Measurements from ENCODE around the gene ABCC9.

The ABCC9 gene

DNA sequence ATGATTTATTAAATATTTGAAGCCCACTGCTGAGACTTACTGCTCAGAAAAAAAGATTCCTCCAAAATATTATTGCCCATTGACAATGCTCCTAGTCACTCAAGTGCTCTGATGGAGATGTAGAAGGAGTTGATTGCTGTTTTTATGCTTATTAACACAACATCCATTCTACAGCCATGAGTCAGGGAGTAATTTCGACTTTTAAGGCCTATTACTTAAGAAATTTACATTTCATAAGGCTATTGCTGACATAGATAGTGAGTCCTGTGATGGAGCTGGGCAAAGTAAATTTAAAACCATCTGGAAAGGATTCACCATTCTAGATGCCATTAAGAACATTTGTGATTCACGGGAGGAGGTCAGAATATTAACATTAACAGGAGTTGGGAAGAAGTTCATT, 171.9 kb downstream of the ABCC9 start:
- DNase-seq = no peak

DNA sequence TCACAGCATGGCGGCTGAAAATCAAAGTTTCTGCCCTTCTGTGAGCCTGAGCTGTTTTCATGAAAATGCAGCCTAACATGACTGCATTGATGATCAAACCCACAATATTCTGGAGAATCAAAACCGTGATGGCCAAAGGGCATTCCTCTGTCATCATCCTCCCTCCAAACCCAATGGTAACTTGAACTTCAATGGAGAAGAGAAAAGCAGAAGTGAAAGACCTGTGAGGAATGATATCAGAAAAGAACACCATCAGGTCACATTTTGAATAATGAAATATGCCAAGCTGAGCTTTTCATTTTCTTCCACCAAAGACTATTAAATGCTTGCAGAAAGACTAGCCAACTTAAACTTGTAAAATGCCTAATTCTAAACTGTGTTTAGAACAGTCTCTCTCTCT, 174.8 kb downstream of the ABCC9 start:
- no peak for DNase-seq

DNA sequence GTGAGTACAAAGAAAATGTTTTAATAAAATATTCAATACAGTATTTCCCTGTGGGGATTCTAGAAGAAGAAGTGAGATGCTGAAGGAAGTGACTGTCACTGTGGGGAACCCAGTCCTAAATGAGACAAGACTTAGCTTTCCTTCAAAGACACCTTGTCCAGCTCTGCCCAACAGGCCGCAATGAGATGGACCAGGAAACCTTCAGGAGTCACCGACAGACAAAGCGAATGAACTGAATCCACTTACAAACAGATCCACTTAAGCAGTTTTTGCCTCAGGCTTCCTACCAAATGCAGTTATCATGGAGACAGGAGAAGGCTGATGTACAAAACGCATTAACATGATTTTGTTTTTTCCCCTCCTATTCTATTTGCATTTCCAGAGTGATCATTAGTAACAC, 176.3 kb downstream of the ABCC9 start:
- no peak for DNase-seq

DNA sequence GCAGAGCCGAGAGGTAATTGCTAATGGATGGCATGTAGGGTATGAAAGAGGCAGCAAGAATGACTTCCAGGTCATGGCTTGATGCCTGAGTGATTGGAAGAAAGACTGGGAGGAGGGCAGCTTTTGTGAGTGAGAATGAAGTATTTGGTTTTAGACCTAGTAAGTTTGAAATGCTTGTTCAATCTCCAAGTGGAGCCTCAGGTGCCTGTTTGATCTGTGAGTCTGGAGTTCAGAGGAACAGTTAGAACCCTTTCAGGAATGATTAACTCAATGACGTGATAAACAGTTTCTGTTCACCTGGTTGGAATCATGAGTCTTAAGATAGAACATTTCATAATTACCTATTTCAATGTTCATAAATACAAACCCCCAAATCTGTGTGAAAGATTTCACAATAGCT, 177.2 kb downstream of the ABCC9 start:
- DNase-seq = no peak

DNA sequence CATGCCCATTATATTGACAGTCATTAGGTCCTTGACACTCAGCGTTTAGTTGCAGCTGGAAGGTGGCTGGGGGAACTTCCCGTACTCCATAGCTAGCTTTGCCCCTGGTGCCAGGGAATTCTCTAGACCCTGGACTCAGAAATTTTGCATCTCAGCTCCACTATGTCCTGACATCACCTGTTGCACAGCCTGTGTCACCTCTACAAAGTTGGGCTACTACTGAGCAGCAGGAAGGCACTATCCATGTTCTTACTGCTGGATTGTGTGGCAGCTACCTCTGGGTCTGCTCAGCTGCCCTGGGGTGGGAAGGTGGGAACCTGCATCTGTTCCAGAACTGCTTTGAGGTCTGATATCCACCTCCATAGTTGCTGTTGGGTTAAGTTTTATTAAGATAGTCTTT, 177.7 kb downstream of the ABCC9 start:
- no peak for DNase-seq

DNA sequence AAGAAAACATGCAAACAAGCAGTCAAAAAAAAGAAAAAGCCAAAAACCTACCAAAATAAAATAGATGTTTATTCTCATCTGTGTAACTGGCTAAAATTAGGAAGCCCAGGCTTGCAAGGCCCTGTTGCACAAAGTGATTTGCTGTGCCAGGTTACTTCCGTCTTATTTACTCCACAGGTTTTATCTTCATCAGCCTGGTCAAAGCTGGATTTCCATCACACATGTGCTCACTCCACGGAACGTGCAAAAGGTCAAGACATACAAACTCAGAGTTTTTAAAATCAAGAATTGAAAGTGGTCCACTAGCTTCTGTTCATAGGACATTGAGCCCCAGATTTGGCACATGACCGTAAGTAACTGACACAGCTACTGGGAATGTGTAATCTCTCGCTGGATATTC, 181.5 kb downstream of the ABCC9 start:
- DNase-seq = no peak

DNA sequence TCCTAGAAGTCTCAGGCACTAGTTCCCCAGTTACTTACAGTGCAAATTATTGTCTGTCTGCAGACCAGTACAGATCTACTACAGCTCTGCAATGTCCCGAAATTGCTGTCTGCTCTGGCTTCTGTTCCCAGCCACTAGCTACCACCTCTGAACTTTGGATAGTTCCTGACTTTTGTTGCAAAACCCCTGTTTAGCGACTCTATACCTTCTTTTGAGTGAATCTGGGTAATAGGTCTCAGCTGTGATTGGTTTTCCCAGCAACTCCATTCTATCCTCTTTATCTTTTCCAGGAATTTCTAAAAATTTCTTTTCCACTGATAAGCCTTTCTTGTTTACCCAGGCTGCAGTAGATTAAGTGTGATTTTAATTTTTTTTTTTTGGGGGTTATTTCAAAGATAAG, 183.5 kb downstream of the ABCC9 start:
- DNase-seq = no peak

DNA sequence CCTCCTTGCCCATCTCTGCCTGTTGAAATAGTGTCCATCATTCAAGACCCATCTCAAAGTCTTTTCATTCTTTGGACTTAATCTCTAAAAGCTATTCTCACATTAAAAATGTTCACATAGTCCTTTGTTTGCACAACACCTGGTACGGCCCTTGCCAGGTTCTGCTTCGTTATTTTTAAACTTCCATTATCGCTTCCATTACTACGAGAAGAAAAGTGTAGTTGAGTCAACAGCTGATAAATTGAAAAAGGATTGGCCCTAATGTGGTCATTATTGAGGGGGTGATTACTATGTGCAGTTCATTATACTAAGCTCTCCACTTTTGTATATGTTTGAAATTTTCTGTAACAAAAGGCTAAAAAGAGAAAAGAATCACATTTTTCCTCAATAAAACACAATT, 184.5 kb downstream of the ABCC9 start:
- DNase-seq = no peak

DNA sequence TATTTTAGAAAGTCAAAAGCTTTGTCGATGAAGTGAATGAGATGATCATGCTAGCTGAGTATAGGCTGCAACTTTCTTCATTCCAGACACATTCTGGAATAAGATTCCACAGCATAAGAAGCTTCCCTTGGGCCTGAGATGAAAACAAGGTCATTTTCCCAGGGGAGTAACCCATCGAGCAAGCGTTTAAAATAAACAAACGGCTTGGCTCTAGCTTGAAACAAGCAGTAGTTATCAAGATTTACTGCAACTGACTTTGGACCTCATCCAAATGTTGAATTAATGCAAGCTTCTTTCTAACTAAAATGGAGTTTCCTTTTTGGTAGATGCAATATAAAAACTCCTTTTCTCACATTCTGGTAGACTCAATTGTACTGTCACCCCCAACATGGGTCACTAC, 189.7 kb downstream of the ABCC9 start:
- no peak for DNase-seq

All from midbrain (tissue), 1 donor.